Measurements from ENCODE around the gene DENND4A.

GRCh38 chr15:65751431-65751830 lies 40.7 kb downstream of the DENND4A start:
- TF ChIP-seq CTCF (IDR thresholded peaks at IDR 0.05; ENCODE audit: insufficient read depth, low read depth, low read length) (no peak), EZH2 (IDR thresholded peaks at IDR 0.05; ENCODE audit: insufficient read depth, low read length) (no peak)
